ENCODE results near the gene GPR146. TPM values are rescaled to one million over a fixed set of nuclear protein-coding genes. Genes with fewer than 3 reads are reported as not detected.
A peak's percentile ranks its signal among the peaks of the same experiment; 100 is the strongest.

Gene GPR146
- total RNA-seq, 1 experiment from 2014 or later, result 0.92 TPM

GRCh38 chr7:1100386-1100785, 56.0 kb downstream of the GPR146 start:
- Mint-ChIP-seq H3K36me3 (peaks cover 16% of the 10 kb centered on the region), H3K4me1 (no peaks in the 10 kb centered on the region), H3K4me3 (no peak overlapping the region), H3K9me3 (peaks cover 8% of the 10 kb centered on the region), H3K27ac (no peak overlapping the region), H3K27me3 (ENCODE audit: low read depth) (no peaks in the 10 kb centered on the region)
- TF ChIP-seq CDX4 (CRISPR knock-in tag; IDR thresholded peaks at IDR 0.05; ENCODE audit: borderline replicate concordance), result no peak
- TF ChIP-seq CREM (CRISPR knock-in tag; IDR thresholded peaks at IDR 0.05), result no peak
- TF ChIP-seq, protein P1, sequence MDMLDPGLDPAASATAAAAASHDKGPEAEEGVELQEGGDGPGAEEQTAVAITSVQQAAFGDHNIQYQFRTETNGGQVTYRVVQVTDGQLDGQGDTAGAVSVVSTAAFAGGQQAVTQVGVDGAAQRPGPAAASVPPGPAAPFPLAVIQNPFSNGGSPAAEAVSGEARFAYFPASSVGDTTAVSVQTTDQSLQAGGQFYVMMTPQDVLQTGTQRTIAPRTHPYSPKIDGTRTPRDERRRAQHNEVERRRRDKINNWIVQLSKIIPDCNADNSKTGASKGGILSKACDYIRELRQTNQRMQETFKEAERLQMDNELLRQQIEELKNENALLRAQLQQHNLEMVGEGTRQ (CRISPR knock-in tag; IDR thresholded peaks at IDR 0.05), result peak; percentile 41; the same call in 1 of the 2 replicates
- ATAC-seq, result no peak
- no peak for DNase-seq (ENCODE audit: low spot score)
- ChIA-PET CTCF (interaction anchor here (0.9 to 1.5 kb wide), 3 partner anchors 14 to 107 kb away, joined by 4 to 7 read pairs (median 4); no protein-coding TSS in a partner anchor), POLR2A (no interaction called here)

- no peaks in the 10 kb centered on the region for H3K4me1 Mint-ChIP-seq
- ChIA-PET CTCF (interaction anchor here (0.9 to 2.9 kb wide), 6 partner anchors 15 to 108 kb away, joined by 3 to 12 read pairs (median 4); no protein-coding TSS in a partner anchor), POLR2A (no interaction called here)
- no peak for DNase-seq (ENCODE audit: low spot score)
- H3K9me3 Mint-ChIP-seq, result peaks cover 8% of the 10 kb centered on the region
- H3K27ac Mint-ChIP-seq, result 0 out of 2 replicates have a peak overlapping the region, but pooled peaks have one; percentile 23
- no peak for ATAC-seq
- H3K4me3 Mint-ChIP-seq, result no peak overlapping the region
- TF ChIP-seq ZBTB21 (CRISPR knock-in tag; IDR thresholded peaks at IDR 0.05; ENCODE audit: borderline replicate concordance) (no peak), ZNF263 (CRISPR knock-in tag; IDR thresholded peaks at IDR 0.05; ENCODE audit: low read depth) (no peak), ZNF232 (CRISPR knock-in tag; IDR thresholded peaks at IDR 0.05) (no peak), MXD4 (CRISPR knock-in tag; IDR thresholded peaks at IDR 0.05; ENCODE audit: borderline replicate concordance) (no peak), TEAD1 (CRISPR knock-in tag; IDR thresholded peaks at IDR 0.05) (no peak), ATF6 (CRISPR knock-in tag; IDR thresholded peaks at IDR 0.05) (no peak), ZNF396 (CRISPR knock-in tag; IDR thresholded peaks at IDR 0.05; ENCODE audit: borderline replicate concordance) (no peak), MYBL2 (CRISPR knock-in tag; IDR thresholded peaks at IDR 0.05) (no peak)
- H3K36me3 Mint-ChIP-seq, result peaks cover 16% of the 10 kb centered on the region
- no peaks in the 10 kb centered on the region for H3K27me3 Mint-ChIP-seq (ENCODE audit: low read depth)
These were observed 56.7 kb downstream of the GPR146 start for GRCh38 chr7:1100834-1101562.

- H3K27me3 Mint-ChIP-seq (ENCODE audit: low read depth), result no peaks in the 10 kb centered on the region
- peaks cover 8% of the 10 kb centered on the region for H3K9me3 Mint-ChIP-seq
- ChIA-PET POLR2A (interaction anchor here (0.7 kb wide), 1 partner anchor 10 kb away, joined by 3 read pairs; no protein-coding TSS in a partner anchor), CTCF (interaction anchor here (0.5 to 2.9 kb wide), 5 partner anchors 16 to 479 kb away, joined by 3 to 12 read pairs (median 5); no protein-coding TSS in a partner anchor)
- H3K4me1 Mint-ChIP-seq, result no peaks in the 10 kb centered on the region
- peak overlapping the region; percentile 87 for H3K27ac Mint-ChIP-seq
- H3K36me3 Mint-ChIP-seq, result peaks cover 16% of the 10 kb centered on the region
- H3K4me3 Mint-ChIP-seq, result no peak overlapping the region
- ATAC-seq, result no peak
- DNase-seq (ENCODE audit: low spot score), result no peak
- no peak for TF ChIP-seq TP53 (CRISPR knock-in tag; IDR thresholded peaks at IDR 0.05)
- TF ChIP-seq ZNF138 (CRISPR knock-in tag; conservative IDR thresholded peaks at IDR 0.05), result no peak
- no peak for TF ChIP-seq E2F5 (CRISPR knock-in tag; IDR thresholded peaks at IDR 0.05)
- TF ChIP-seq E2F1 (CRISPR knock-in tag; IDR thresholded peaks at IDR 0.05), result no peak
- TF ChIP-seq ZNF317 (CRISPR knock-in tag; IDR thresholded peaks at IDR 0.05; ENCODE audit: borderline replicate concordance, low read depth), result no peak
- TF ChIP-seq ERG (CRISPR knock-in tag; IDR thresholded peaks at IDR 0.05), result no peak
- TF ChIP-seq, protein P2, sequence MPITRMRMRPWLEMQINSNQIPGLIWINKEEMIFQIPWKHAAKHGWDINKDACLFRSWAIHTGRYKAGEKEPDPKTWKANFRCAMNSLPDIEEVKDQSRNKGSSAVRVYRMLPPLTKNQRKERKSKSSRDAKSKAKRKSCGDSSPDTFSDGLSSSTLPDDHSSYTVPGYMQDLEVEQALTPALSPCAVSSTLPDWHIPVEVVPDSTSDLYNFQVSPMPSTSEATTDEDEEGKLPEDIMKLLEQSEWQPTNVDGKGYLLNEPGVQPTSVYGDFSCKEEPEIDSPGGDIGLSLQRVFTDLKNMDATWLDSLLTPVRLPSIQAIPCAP (CRISPR knock-in tag; IDR thresholded peaks at IDR 0.05), result no peak
- TF ChIP-seq TEAD4 (CRISPR knock-in tag; IDR thresholded peaks at IDR 0.05), result no peak
- TF ChIP-seq, protein P3, sequence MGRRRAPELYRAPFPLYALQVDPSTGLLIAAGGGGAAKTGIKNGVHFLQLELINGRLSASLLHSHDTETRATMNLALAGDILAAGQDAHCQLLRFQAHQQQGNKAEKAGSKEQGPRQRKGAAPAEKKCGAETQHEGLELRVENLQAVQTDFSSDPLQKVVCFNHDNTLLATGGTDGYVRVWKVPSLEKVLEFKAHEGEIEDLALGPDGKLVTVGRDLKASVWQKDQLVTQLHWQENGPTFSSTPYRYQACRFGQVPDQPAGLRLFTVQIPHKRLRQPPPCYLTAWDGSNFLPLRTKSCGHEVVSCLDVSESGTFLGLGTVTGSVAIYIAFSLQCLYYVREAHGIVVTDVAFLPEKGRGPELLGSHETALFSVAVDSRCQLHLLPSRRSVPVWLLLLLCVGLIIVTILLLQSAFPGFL (CRISPR knock-in tag; IDR thresholded peaks at IDR 0.05; ENCODE audit: borderline replicate concordance), result no peak
These were observed 57.5 kb downstream of the GPR146 start for GRCh38 chr7:1101563-1102431.
